ENCODE results near the gene CCNT1.
"Not testable (repeated sequence)": the region's sequence is repeated elsewhere in the genome, so short reads cannot be mapped to it uniquely, and the experiment has no call there.

CCNT1 gene

GRCh38 chr12:48671231-48671856, 45.2 kb downstream of the CCNT1 start:
- Mint-ChIP-seq H3K4me3 (no peak overlapping the region), H3K36me3 (ENCODE audit: low read depth) (peaks cover 49% of the 10 kb centered on the region)
- TF ChIP-seq, protein P1, sequence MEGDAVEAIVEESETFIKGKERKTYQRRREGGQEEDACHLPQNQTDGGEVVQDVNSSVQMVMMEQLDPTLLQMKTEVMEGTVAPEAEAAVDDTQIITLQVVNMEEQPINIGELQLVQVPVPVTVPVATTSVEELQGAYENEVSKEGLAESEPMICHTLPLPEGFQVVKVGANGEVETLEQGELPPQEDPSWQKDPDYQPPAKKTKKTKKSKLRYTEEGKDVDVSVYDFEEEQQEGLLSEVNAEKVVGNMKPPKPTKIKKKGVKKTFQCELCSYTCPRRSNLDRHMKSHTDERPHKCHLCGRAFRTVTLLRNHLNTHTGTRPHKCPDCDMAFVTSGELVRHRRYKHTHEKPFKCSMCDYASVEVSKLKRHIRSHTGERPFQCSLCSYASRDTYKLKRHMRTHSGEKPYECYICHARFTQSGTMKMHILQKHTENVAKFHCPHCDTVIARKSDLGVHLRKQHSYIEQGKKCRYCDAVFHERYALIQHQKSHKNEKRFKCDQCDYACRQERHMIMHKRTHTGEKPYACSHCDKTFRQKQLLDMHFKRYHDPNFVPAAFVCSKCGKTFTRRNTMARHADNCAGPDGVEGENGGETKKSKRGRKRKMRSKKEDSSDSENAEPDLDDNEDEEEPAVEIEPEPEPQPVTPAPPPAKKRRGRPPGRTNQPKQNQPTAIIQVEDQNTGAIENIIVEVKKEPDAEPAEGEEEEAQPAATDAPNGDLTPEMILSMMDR (IDR thresholded peaks at IDR 0.05) = no peak

GRCh38 chr12:48668996-48669395, 47.5 kb downstream of the CCNT1 start:
- Mint-ChIP-seq H3K4me1 (no peaks in the 10 kb centered on the region), H3K27ac (no peak overlapping the region), H3K27me3 (ENCODE audit: low read depth, poor library complexity) (peaks cover 2% of the 10 kb centered on the region), H3K4me3 (no peak overlapping the region), H3K36me3 (ENCODE audit: low read depth) (peaks cover 58% of the 10 kb centered on the region), H3K9me3 (no peaks in the 10 kb centered on the region)
- TF ChIP-seq, protein P1 (IDR thresholded peaks at IDR 0.05) = no peak
- no peak for DNase-seq

More at GRCh38 chr12:48671231-48671856, 45.2 kb downstream of the CCNT1 start:
- Mint-ChIP-seq H3K27me3 (ENCODE audit: low read depth, poor library complexity) (peaks cover 2% of the 10 kb centered on the region), H3K27ac (peak overlapping the region; percentile 44), H3K9me3 (no peaks in the 10 kb centered on the region), H3K4me1 (no peaks in the 10 kb centered on the region)
- DNase-seq = no peak

- no peaks in the 10 kb centered on the region for H3K27me3 Mint-ChIP-seq (ENCODE audit: low read depth, poor library complexity)
- no peak for DNase-seq
- H3K9me3 Mint-ChIP-seq = no peaks in the 10 kb centered on the region
- no peak overlapping the region for H3K4me3 Mint-ChIP-seq
- peaks cover 82% of the 10 kb centered on the region for H3K36me3 Mint-ChIP-seq (ENCODE audit: low read depth)
- no peaks in the 10 kb centered on the region for H3K4me1 Mint-ChIP-seq
- no peak overlapping the region for H3K27ac Mint-ChIP-seq
- TF ChIP-seq, protein P1 (IDR thresholded peaks at IDR 0.05) = no peak
These were observed 56.6 kb downstream of the CCNT1 start for GRCh38 chr12:48659863-48660262.

- H3K4me1 Mint-ChIP-seq = no peaks in the 10 kb centered on the region
- H3K27ac Mint-ChIP-seq = peak overlapping the region; percentile 94
- TF ChIP-seq, protein P1 (IDR thresholded peaks at IDR 0.05) = no peak
- DNase-seq = no peak
- no peak overlapping the region for H3K4me3 Mint-ChIP-seq
- no peaks in the 10 kb centered on the region for H3K27me3 Mint-ChIP-seq (ENCODE audit: low read depth, poor library complexity)
- no peaks in the 10 kb centered on the region for H3K9me3 Mint-ChIP-seq
- H3K36me3 Mint-ChIP-seq (ENCODE audit: low read depth) = peaks cover 69% of the 10 kb centered on the region
These were observed 64.8 kb downstream of the CCNT1 start for GRCh38 chr12:48651681-48652080.

DNA sequence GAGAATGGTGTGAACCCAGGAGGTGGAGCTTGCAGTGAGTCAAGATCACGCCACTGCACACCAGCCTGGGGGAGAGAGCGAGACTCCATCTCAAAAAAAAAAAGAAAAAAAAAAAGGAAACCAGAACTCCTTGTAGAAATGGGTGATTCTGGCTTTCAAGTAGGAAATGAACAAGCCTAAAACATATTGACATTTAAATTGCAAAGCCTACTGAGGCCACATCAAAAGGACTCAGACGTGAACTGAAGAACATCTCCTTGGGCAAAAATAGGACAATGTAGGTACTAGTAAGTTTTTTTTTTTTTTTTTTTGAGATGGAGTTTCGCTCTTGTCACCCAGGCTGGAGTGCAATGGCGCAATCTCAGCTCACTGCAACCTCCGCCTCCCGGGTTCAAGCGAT, 71.2 kb downstream of the CCNT1 start:
- not testable (repeated sequence) for H3K27me3 Mint-ChIP-seq (ENCODE audit: low read depth, poor library complexity); H3K27ac Mint-ChIP-seq; DNase-seq; H3K4me3 Mint-ChIP-seq; H3K4me1 Mint-ChIP-seq
- Mint-ChIP-seq H3K9me3 (peaks cover 41% of the 10 kb centered on the region), H3K36me3 (ENCODE audit: low read depth) (peaks cover 86% of the 10 kb centered on the region)

GRCh38 chr12:48643011-48643410, 73.5 kb downstream of the CCNT1 start:
- Mint-ChIP-seq H3K27me3 (ENCODE audit: low read depth, poor library complexity) (no peaks in the 10 kb centered on the region), H3K36me3 (ENCODE audit: low read depth) (peaks cover 79% of the 10 kb centered on the region)
- TF ChIP-seq, protein P1 (IDR thresholded peaks at IDR 0.05) = no peak

DNA sequence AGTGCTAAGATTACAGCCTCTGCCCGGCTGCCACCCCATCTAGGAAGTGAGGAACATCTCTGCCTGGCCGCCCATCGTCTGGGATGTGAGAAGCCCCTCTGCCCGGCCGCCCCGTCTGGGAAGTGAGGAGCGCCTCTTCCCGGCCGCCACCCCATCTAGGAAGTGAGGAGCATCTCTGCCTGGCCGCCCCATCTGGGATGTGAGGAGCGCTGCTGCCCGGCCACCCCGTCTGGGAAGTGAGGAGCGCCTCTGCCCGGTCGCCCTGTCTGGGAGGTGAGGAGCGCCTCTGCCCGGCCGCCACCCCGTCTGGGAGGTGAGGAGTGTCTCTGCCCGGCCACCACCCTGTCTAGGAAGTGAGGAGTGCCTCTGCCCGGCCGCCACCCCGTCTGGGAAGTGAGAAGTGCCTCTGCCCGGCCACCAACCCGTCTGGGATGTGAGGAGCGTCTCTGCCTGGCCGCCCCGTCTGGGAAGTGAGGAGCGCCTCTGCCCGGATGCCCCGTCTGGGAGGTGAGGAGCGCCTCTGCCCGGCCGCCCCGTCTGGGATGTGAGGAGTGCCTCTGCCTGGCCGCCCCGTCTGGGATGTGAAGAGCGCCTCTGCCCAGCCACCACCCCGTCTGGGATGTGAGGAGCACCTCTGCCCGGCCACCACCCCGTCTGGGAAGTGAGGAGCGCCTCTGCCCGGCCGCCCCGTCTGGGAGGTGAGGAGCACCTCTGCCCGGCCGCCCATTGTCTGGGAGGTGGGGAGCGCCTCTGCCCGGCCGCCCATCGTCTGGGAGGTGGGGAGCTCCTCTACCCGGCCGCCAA, 74.6 kb downstream of the CCNT1 start:
- not testable (repeated sequence) for DNase-seq; H3K27me3 Mint-ChIP-seq (ENCODE audit: low read depth, poor library complexity); H3K4me3 Mint-ChIP-seq; H3K4me1 Mint-ChIP-seq; H3K27ac Mint-ChIP-seq
- Mint-ChIP-seq H3K9me3 (peaks cover 49% of the 10 kb centered on the region), H3K36me3 (ENCODE audit: low read depth) (peaks cover 70% of the 10 kb centered on the region)

More at GRCh38 chr12:48643011-48643410, 73.5 kb downstream of the CCNT1 start:
- Mint-ChIP-seq H3K4me1 (no peaks in the 10 kb centered on the region), H3K27ac (no peak overlapping the region), H3K9me3 (peaks cover 49% of the 10 kb centered on the region), H3K4me3 (no peak overlapping the region)
- no peak for DNase-seq

Measured in nephron progenitor cell (in vitro differentiated cells).